Adrenal gland (tissue), 5 donors: Measurements from ENCODE around the gene PKN2.

Source experiments
- POLR2A ChIP-seq, 2 donors: fragments of 450-650 bp; IDR thresholded peaks; one replicate each; pipeline ENCODE4 v1.6.1; 2017; ENCODE audit warnings: antibody characterized with exemption in 2 of 2, mild to moderate bottlenecking in 2 of 2, moderate library complexity in 1 of 2
- TF ChIP-seq, protein P1 (sequence below), 6 experiments: fragments of 450-650 bp in 4 of 6; fragments of 200-600 bp in 2 of 6; sonication (generic) in 1 of 6; IDR thresholded peaks; 1 replicate in 5 of 6; 2 replicates in 1 of 6; pipeline versions ENCODE4 v1.5.1 to v1.8.0; 2016 to 2021; ENCODE audit warnings: antibody characterized with exemption in 6 of 6, mild to moderate bottlenecking in 2 of 6, moderate library complexity in 1 of 6
- donor health status: DM: no; HTN: no; CAD: no.

DNA sequence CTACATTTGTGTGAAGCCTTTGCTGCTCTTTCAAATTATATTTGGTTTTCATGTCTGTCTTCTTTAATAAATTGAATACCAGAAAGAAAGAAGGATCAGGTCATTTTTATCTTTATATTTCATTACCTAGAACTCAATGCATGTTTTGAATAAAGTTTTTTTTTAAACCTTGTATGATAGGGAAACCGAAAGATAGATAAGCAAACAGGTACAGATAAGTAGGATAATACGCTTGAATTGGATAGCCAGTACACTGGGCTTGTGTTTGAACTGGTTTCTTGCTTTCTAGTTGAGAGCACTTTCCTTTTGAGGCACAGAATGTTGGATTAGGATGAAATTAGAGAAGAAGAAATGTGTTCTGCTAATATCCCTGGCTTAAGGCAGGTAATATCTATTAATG lies 46.9 kb downstream of the PKN2 start:
- no peak for TF ChIP-seq POLR2A (IDR thresholded peaks at IDR 0.05)
- TF ChIP-seq, protein P1, sequence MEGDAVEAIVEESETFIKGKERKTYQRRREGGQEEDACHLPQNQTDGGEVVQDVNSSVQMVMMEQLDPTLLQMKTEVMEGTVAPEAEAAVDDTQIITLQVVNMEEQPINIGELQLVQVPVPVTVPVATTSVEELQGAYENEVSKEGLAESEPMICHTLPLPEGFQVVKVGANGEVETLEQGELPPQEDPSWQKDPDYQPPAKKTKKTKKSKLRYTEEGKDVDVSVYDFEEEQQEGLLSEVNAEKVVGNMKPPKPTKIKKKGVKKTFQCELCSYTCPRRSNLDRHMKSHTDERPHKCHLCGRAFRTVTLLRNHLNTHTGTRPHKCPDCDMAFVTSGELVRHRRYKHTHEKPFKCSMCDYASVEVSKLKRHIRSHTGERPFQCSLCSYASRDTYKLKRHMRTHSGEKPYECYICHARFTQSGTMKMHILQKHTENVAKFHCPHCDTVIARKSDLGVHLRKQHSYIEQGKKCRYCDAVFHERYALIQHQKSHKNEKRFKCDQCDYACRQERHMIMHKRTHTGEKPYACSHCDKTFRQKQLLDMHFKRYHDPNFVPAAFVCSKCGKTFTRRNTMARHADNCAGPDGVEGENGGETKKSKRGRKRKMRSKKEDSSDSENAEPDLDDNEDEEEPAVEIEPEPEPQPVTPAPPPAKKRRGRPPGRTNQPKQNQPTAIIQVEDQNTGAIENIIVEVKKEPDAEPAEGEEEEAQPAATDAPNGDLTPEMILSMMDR (IDR thresholded peaks at IDR 0.05), result no peak
